OCI-LY3 (cell line): ENCODE data around the gene GPR55.

Experiments
- H2AFZ ChIP-seq: fragments of 200-600, 300-600 bp; shearing (Covaris generic); 2 replicates; pipeline ENCODE4 v1.6.0; 2014; ENCODE audit warnings: antibody characterized with exemption, low read depth, low read length
- H3K27ac ChIP-seq: fragments of 200-600, 300-600 bp; sonication (generic); 2 replicates; pipeline ENCODE4 v1.5.1; 2014; ENCODE audit warnings: mild to moderate bottlenecking, low read length, moderate library complexity, mixed read lengths
- H3K27me3 ChIP-seq: fragments of 200-600, 300-600 bp; sonication (generic); 2 replicates; pipeline ENCODE4 v1.6.1; 2014; ENCODE audit warnings: low read depth, low read length, mixed read lengths
- H3K36me3 ChIP-seq: fragments of 200-600, 300-600 bp; sonication (generic); replicated peaks from 2 replicates; pipeline ENCODE3; 2014; ENCODE audit warnings: low read depth, low read length, mixed read lengths
- H3K4me1 ChIP-seq: fragments of 300-600, 200-600 bp; sonication (generic); 2 replicates; pipeline ENCODE4 v1.6.1; 2014; ENCODE audit warnings: low read length, mixed read lengths
- H3K4me2 ChIP-seq: fragments of 200-600, 300-600 bp; sonication (generic); 2 replicates; pipeline ENCODE4 v1.6.1; 2014; ENCODE audit warnings: low read length, mixed read lengths
- H3K4me3 ChIP-seq: fragments of 300-600, 200-600 bp; sonication (generic); 2 replicates; pipeline ENCODE4 v1.5.1; 2014; ENCODE audit warnings: antibody characterized with exemption, mild to moderate bottlenecking, low read length, moderate library complexity
- H3K79me2 ChIP-seq: fragments of 300-600, 200-600 bp; shearing (Covaris generic); 2 replicates; pipeline ENCODE4 v1.6.1; 2014; ENCODE audit warnings: mild to moderate bottlenecking, low read length, mixed read lengths
- H3K9ac ChIP-seq: fragments of 300-600, 200-600 bp; shearing (Covaris generic); 2 replicates; pipeline ENCODE4 v1.6.0; 2014; ENCODE audit warnings: mild to moderate bottlenecking, low read length, moderate library complexity
- H3K9me3 ChIP-seq: fragments of 200-600, 300-600 bp; shearing (Covaris generic); 2 replicates; pipeline ENCODE4 v1.6.1; 2014; ENCODE audit warnings: low read length, mixed read lengths; ENCODE audit not compliant: insufficient read depth
- H4K20me1 ChIP-seq: fragments of 200-600, 300-600 bp; sonication (generic); 2 replicates; pipeline ENCODE4 v1.6.1; 2016; ENCODE audit warnings: low read length, mixed read lengths; ENCODE audit not compliant: insufficient read depth
- CTCF ChIP-seq: fragments of 200-600, 300-600 bp; sonication (generic); IDR thresholded peaks from 2 replicates; pipeline ENCODE4 v1.5.1; 2014; ENCODE audit warnings: antibody characterized with exemption, low read length, low read depth
- EZH2phosphoT487 ChIP-seq: fragments of 200-600 bp; shearing (Covaris generic); IDR thresholded peaks from 2 replicates; pipeline ENCODE4 v1.6.1; 2018; ENCODE audit warnings: antibody characterized with exemption, mixed run types, low read depth

GPR55 gene

GRCh38 chr2:230953845-230954244 lies 28.8 kb upstream of the GPR55 start:
- H3K4me1 ChIP-seq = peaks cover 49% of the 10 kb centered on the region
- H3K27ac ChIP-seq = no peak overlapping the region
- no peak overlapping the region for H2AFZ ChIP-seq
- no peaks in the 10 kb centered on the region for H3K36me3 ChIP-seq
- no peak overlapping the region for H3K4me3 ChIP-seq
- H3K9me3 ChIP-seq = no peaks in the 10 kb centered on the region
- H3K9ac ChIP-seq = no peak overlapping the region
- H3K4me2 ChIP-seq = peak overlapping the region; percentile 45
- TF ChIP-seq EZH2phosphoT487 (no peak), CTCF (no peak)
- no peaks in the 10 kb centered on the region for H3K27me3 ChIP-seq
- no peaks in the 10 kb centered on the region for H3K79me2 ChIP-seq
- H4K20me1 ChIP-seq = no peaks in the 10 kb centered on the region

GRCh38 chr2:230952226-230952956 lies 27.3 kb upstream of the GPR55 start:
- Histone ChIP-seq H3K4me2 (no peak overlapping the region), H2AFZ (no peak overlapping the region), H3K4me3 (no peak overlapping the region), H3K4me1 (peaks cover 45% of the 10 kb centered on the region), H3K27me3 (no peaks in the 10 kb centered on the region), H3K79me2 (no peaks in the 10 kb centered on the region), H3K36me3 (no peaks in the 10 kb centered on the region), H3K9ac (no peak overlapping the region), H4K20me1 (no peaks in the 10 kb centered on the region), H3K9me3 (no peaks in the 10 kb centered on the region), H3K27ac (no peak overlapping the region)
- TF ChIP-seq EZH2phosphoT487 = no peak
- TF ChIP-seq CTCF = no peak

- no peaks in the 10 kb centered on the region for H3K27me3 ChIP-seq
- TF ChIP-seq CTCF = no peak
- no peak for TF ChIP-seq EZH2phosphoT487
- H4K20me1 ChIP-seq = no peaks in the 10 kb centered on the region
- no peak overlapping the region for H3K4me2 ChIP-seq
- no peaks in the 10 kb centered on the region for H3K9me3 ChIP-seq
- H3K9ac ChIP-seq = no peak overlapping the region
- peaks cover 38% of the 10 kb centered on the region for H3K4me1 ChIP-seq
- no peak overlapping the region for H2AFZ ChIP-seq
- no peaks in the 10 kb centered on the region for H3K79me2 ChIP-seq
- no peaks in the 10 kb centered on the region for H3K36me3 ChIP-seq
- H3K4me3 ChIP-seq = no peak overlapping the region
- H3K27ac ChIP-seq = no peak overlapping the region
Measured at GRCh38 chr2:230951396-230951795, 26.4 kb upstream of the GPR55 start.

- Histone ChIP-seq H3K36me3 (no peaks in the 10 kb centered on the region), H3K79me2 (no peaks in the 10 kb centered on the region), H3K4me2 (peak overlapping the region; percentile 41), H3K9ac (peak overlapping the region; percentile 13; the same call in 1 of the 2 replicates), H3K4me1 (peaks cover 37% of the 10 kb centered on the region), H3K27me3 (no peaks in the 10 kb centered on the region), H4K20me1 (no peaks in the 10 kb centered on the region), H3K4me3 (no peak overlapping the region), H2AFZ (no peak overlapping the region), H3K9me3 (no peaks in the 10 kb centered on the region), H3K27ac (no peak overlapping the region; the same call in 1 of the 2 replicates)
- no peak for TF ChIP-seq EZH2phosphoT487
- TF ChIP-seq CTCF = no peak
Measured at GRCh38 chr2:230950874-230951339, 25.9 kb upstream of the GPR55 start.
